GM21447 (cell line): ENCODE measurements around the gene IFNK.

Experiments used
- ATAC-seq: cut with Tn5 transposase; IDR thresholded peaks from one replicate; pipeline ENCODE4 v1.9.1; 2021; ENCODE audit not compliant: unreplicated experiment

IFNK gene

GRCh38 chr9:27537027-27537435 lies 12.9 kb downstream of the IFNK start:
- ATAC-seq: no peak

- ATAC-seq: no peak
These were observed 13.7 kb downstream of the IFNK start for GRCh38 chr9:27537756-27538155.

DNA sequence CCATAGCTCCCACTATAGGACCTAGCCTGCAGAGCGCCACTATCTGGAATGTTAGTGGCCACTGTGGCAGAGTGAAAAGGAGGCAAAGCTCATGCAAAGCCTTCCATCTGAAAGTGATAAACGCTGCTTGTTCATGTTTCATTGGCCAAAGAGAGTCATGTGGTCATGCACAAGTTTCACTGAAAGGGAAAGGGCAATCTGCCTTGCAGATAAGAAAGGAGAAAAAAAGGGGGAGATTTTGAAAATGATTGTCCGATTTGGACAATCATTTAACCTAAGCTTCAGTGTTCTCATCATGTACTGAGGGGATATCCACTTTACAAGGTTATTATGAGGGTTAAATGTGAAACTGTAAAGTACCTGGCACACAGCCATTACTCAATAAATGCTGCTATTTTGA lies 14.6 kb downstream of the IFNK start:
- ATAC-seq: peak; percentile 38

DNA sequence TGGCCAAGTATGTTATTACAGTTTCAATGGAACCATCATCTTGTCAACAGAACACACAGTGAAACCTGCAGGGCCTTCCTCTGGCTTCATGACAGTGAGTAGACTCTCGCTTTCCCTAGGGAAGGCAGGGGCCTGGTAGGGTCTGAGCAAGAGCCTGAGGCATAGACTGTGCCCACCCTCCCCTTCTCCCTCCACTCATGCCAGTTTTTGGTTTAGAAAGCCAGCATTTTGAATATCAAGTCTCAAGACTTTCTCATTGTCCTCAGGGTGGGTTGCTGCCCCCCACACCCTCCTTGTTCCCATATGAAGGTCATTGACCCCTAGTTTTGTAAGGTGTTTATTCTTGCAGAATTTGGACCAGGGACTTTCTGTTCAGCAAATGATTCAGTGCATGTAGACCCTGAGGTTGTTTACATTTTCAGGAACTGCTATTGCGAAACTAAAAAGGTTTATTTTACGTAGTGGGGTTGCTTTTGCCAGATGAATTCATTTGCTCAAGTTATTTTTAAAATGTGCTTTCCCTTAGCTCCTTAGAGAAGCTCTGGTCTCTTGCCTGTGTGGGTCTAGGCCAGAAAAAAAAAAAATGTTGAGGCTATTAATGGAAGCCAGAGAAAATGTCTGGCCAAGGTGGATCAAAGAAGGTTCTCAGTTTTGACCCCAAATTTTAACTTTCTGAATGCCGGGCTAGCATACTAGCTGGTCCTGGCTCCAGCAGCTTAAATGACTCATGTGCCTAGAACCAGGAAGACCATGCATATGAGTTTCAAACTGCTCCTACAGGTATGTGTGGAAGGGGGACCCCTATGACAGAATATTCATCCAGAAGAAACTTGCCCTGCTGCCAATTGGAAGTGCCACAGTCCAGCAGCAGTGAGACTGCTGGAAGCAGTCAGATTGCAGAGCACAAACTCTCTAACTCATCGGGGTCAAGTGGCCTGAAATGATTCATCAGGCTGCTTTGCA lies 15.7 kb downstream of the IFNK start:
- peak; percentile 48 for ATAC-seq

DNA sequence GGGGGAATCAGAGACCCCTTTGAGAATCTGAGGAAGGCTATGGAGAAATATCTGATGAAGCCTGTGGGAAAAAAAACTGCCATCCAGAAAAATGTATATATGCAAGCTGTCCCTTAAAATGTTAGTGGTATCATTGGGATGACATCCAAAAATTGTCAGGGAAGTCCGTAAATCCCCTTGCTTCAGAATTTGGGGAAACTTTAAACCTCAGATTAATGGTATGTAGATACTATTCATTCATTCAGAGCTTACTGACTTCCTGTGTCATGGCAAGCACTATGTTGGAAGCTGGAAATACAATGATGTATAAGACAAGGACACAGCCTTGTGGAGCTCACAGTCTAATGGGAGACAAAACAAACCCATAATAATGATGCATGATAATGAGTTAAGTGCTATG lies 16.4 kb downstream of the IFNK start:
- no peak for ATAC-seq

- no peak for ATAC-seq
These were observed 17.6 kb downstream of the IFNK start for GRCh38 chr9:27541740-27542139.

DNA sequence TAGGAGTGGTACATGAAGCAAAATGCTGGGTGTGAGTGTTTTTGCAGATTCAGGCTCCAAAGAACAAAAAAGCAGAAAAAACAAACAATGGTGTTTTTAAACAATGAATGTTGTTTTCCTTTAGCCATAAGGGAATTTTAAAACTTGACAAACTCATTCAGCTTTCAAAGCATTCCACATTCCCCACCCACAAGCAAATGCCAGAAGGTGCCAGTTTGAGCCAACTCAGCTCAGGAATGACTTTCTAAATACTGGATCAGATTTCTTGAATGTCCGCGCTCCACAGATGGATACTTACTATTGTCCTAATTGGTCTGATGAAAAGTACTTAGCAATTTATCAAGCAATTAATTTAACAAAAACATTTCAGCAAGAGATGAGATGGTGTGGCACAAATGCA lies 18.4 kb downstream of the IFNK start:
- ATAC-seq: no peak

DNA sequence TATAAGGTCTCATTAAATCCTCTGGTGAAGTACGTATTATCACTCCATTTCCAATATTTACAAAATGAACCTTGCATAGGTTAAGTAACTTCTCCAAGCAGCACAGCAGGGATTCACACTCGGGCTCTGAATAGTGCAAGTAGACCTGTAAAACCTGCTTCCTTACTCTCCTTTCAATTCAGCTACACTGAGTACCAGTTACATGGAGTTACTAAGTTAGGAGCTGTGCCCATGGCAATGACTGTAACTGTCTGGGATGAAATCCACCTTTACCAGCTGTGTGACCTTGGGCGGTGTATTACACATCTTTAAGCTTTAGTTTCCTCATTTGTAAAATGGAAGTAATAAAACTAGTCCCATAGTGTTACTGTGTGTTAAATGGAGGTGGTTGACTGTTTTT lies 21.4 kb downstream of the IFNK start:
- no peak for ATAC-seq

GRCh38 chr9:27548055-27548741 lies 24.1 kb downstream of the IFNK start:
- ATAC-seq: no peak

DNA sequence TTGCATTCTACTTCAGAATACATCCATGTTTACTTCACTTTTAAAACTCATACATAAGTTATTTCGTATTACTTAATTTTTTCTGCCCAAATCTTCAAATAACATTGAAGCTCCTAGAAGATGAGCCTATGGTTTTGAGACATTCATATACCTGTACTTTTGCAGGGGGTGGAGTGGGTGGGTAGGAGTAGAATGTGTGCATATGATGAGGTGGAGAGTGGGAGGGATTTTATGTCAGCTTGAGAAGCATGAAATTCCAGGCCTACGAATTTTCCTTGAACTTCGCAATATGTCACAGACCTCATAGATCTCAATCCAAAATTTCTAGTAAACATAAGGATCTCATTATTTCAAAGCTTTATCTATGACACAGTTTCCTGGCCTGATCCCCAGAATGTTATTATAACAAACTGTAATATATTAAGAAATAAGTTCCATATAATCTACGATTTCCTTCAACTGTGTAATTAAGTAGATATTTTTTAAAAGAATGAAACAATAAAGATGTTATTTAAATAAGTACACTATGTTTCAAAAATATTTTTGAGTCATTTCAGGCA lies 25.2 kb downstream of the IFNK start:
- ATAC-seq: no peak

- ATAC-seq: no peak
These were observed 30.6 kb downstream of the IFNK start for GRCh38 chr9:27554712-27555111.

DNA sequence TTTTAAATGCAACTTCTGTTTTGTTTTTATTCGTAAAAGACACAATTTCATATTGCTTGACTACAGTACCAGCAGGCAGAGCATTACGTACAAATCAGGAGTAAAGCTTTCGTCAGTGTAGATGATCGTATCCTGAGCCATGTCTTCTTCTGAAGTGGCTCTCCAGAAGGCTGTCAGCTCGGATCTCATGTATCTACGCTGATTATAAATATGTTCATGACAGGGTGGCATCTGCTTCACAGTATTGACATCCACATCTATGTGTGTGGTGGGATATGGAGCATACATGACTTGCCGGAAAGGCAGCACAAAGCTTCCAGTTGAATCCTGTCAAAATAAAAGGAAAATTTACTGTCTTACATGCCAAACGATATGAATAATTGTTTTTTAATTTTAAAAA lies 32.4 kb downstream of the IFNK start:
- ATAC-seq: no peak

- ATAC-seq: no peak
These were observed 34.2 kb downstream of the IFNK start for GRCh38 chr9:27558307-27558706.

GRCh38 chr9:27560457-27560856 lies 36.4 kb downstream of the IFNK start:
- no peak for ATAC-seq

DNA sequence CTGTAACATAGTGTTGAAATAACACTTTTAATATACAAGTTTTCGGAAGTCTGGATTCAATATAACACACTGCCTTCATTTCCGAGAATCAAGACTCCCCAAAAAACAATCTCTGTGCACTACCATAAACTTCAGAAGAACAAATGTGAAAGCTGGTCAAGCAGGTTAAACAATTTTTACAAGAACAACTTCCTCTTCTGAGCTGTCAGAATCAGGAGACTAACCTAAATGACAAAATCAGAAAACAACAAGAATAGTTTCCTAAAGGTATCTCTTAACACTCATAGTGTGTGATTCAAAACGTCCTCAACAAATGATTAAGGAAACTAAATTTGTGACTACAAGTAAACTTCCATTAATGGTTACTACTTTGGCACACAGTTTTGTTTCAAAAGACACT lies 37.6 kb downstream of the IFNK start:
- peak; percentile 60 for ATAC-seq

DNA sequence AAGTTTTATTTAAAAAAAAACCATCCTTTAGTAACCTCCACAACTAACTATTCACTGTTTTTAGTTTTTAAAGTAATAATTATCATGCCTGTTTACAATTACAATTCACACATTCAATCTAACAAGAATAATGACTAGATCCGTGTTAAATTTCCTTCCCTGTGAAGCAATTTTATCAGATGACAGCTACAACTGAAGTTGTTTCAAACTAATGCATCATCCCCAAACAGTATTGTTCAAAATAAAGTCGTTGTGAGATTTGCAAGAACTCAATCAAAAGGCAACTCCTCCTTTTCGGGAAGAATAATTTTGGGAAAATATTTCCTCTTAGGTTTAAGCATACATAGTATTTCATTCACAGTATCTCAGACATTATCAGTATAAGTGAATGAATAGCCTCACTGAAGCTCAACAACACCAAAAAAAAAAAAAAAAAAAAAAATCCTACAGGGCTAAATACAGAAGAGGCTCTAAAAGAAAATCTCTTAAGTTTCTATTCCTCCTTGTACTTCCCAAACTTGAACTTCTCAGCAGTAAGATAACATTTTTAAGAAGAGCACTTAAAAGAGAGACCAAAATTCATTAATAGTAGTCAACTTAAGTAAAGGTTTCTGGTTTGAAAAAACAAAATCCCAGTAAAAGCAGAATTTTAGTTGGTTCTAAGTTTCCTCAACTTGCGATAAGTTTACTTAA lies 39.8 kb downstream of the IFNK start:
- no peak for ATAC-seq

DNA sequence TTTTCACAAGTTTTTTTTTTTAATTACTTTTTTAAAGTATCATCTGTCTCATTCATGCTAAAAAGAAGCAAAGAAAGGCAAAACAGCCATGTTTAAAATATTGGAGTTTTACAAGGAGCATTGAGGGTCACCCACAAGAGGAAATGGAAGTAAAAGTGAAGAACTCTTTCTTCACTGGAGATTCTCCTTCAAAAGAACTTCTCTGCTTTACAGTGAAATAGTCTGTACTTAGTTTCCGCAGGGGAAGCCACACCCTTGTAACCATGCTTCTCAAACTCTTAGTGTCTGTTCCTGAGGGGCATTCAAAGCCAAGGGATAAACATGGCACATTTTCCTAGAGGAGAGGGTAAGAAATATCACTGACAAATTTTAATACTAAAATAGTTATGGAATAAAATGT lies 40.6 kb downstream of the IFNK start:
- ATAC-seq: no peak

GRCh38 chr9:27565696-27566095 lies 41.6 kb downstream of the IFNK start:
- ATAC-seq: no peak

DNA sequence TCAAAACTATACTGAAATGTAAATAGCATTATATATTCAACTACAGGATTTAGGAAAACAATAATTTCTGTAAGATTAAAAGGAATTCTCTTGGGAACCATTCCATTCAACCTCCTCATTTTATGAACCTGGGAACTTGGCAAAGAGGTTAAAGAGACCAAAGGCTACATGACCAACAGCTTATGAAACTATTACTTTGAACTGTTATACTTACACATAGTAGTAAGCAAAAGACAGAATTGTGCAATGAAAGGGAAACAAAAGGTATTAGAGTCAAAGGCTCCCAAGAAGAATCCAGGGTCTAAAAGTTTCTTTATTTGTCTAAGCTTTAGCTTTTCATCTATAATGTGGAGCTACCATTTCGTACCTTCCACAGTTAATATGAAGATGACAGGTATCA lies 42.0 kb downstream of the IFNK start:
- ATAC-seq: no peak

DNA sequence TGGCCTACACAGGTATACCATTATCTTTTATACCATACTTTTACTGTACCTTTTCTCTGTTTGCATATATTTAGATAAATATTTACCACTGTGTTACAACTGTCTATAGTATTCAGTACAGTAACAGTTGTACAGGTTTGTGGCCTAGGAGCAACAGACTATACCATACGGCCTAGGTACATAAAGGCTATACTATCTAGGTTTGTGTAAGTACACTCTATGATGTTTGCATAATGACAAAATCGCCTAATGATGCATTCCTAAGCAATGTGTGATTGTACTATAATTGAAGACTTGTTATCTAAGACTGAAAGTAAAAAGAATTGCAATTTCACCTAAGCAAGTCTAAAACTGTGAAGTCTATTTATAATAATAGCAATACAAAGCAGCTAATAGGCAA lies 45.3 kb downstream of the IFNK start:
- ATAC-seq: no peak

DNA sequence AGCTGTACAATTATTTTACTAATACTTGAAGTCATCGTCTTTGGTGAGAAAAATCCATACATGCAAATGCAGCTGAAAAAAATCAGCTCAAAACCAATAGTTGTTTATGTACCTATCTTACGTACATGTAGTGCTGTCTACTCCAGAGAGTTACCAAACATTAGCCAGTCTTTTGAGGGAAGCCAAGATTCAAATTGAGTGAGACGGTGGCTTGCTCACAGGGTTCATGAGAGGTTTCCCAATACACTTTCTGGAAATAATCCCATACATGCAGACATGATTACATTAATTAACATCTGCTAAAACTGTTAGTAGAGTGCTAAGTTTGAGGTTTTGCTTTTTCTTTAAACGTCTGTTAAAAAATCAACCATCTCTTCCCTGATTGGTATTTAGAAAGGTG lies 46.9 kb downstream of the IFNK start:
- no peak for ATAC-seq
